Skeletal muscle satellite cell (primary cell): ENCODE data around the gene RNF141.

Source experiments
- H3K27me3 ChIP-seq: 2 replicates; pipeline ENCODE4 v1.7.0; 2013; ENCODE audit warnings: low read length; ENCODE audit not compliant: control insufficient read depth, insufficient read depth
- H3K36me3 ChIP-seq: 2 replicates; pipeline ENCODE4 v1.7.0; 2013; ENCODE audit warnings: mild to moderate bottlenecking, control low read depth, low read length; ENCODE audit not compliant: insufficient read depth
- H3K4me1 ChIP-seq: 2 replicates; pipeline ENCODE4 v1.7.0; 2013; ENCODE audit warnings: low read length; ENCODE audit not compliant: control insufficient read depth, insufficient read depth
- H3K4me2 ChIP-seq: 2 replicates; pipeline ENCODE4 v1.7.0; 2013; ENCODE audit warnings: mild to moderate bottlenecking, low read length
- H3K4me3 ChIP-seq: 2 replicates; pipeline ENCODE4 v1.7.0; 2013; ENCODE audit warnings: low read length
- H3K9ac ChIP-seq: 2 replicates; pipeline ENCODE4 v1.7.0; 2013; ENCODE audit warnings: mild to moderate bottlenecking, low read depth, low read length, moderate library complexity
- H3K9me3 ChIP-seq: replicated peaks from 2 replicates; pipeline ENCODE4 v1.7.0; 2013; ENCODE audit warnings: mild to moderate bottlenecking, control low read depth, low read length

RNF141 gene

GRCh38 chr11:10538924-10539323, 2.1 kb downstream of the RNF141 start:
- Histone ChIP-seq H3K9ac (peak overlapping the region; percentile 31), H3K36me3 (no peaks in the 10 kb centered on the region), H3K4me3 (peak overlapping the region; percentile 35), H3K4me1 (peaks cover 21% of the 10 kb centered on the region), H3K27me3 (no peaks in the 10 kb centered on the region), H3K4me2 (peak overlapping the region; percentile 95), H3K9me3 (no peaks in the 10 kb centered on the region)

DNA sequence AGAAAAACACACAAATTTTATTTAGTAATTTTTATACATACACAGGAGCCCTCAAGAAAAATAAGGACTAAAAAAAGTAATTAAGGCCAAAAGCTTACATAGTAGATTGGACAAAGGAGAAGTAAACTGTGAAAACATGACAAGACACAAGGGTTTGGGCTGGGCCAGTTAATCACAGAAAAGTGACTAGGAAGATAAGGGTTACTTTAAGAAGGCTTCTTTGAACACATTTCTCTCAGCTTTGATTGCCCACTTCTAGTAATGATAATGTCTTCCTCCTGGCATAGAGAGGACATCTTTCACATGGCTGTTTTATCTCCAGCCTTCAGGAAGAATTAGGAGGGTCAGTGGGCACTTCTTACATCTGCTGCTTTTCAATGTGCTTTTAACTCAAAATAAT, 3.4 kb downstream of the RNF141 start:
- H3K9ac ChIP-seq = no peak overlapping the region
- no peaks in the 10 kb centered on the region for H3K27me3 ChIP-seq
- peaks cover 21% of the 10 kb centered on the region for H3K4me1 ChIP-seq
- H3K36me3 ChIP-seq = peaks cover 6% of the 10 kb centered on the region
- H3K4me2 ChIP-seq = no peak overlapping the region
- H3K4me3 ChIP-seq = no peak overlapping the region
- no peaks in the 10 kb centered on the region for H3K9me3 ChIP-seq

GRCh38 chr11:10534316-10534715, 6.7 kb downstream of the RNF141 start:
- H3K36me3 ChIP-seq = peaks cover 11% of the 10 kb centered on the region
- H3K27me3 ChIP-seq = no peaks in the 10 kb centered on the region
- H3K4me1 ChIP-seq = peaks cover 22% of the 10 kb centered on the region
- H3K4me2 ChIP-seq = no peak overlapping the region
- no peak overlapping the region for H3K9ac ChIP-seq
- H3K4me3 ChIP-seq = no peak overlapping the region
- no peaks in the 10 kb centered on the region for H3K9me3 ChIP-seq

DNA sequence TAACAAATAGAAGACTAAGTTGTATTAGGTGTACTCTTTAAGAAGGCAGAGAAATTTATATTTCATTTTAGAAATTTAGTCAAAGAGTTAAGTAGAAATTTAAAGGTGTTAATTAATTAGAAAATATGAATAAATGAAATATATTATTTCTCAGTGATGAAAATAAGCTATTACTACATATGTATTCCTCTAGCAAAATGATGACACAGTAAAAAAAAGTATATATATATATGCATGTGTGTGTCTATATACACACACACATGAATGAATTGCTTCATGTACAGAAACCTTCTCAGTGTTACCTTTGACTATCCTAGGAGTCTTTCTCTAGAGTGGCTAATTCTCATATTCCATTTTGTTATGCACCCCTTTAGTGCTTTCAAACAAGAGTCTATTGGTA, 7.7 kb downstream of the RNF141 start:
- Histone ChIP-seq H3K4me1 (peaks cover 23% of the 10 kb centered on the region), H3K4me3 (no peak overlapping the region), H3K4me2 (no peak overlapping the region), H3K36me3 (peaks cover 20% of the 10 kb centered on the region), H3K27me3 (no peaks in the 10 kb centered on the region), H3K9me3 (no peaks in the 10 kb centered on the region), H3K9ac (no peak overlapping the region)

DNA sequence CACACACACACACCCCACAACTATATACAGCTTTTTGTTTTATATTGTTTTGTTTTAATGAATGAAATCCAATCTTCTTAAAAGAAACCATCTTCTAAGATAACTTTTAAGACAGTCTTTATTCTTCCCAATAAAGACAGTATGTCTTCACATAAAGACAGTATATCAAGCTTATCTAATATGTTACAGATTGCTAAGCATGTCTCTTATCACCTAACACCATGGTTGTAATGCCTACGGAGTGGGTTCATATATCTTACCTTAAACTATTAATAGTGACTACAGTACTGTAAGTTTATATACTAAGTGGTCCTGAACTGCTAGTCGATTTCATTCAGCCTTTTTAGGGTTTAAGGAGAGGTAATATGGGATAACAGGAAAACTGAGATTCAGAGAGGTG, 8.5 kb downstream of the RNF141 start:
- Histone ChIP-seq H3K27me3 (no peaks in the 10 kb centered on the region), H3K4me3 (no peak overlapping the region), H3K36me3 (peaks cover 21% of the 10 kb centered on the region), H3K9me3 (no peaks in the 10 kb centered on the region), H3K4me2 (no peak overlapping the region), H3K9ac (no peak overlapping the region), H3K4me1 (peaks cover 21% of the 10 kb centered on the region)

- Histone ChIP-seq H3K4me3 (no peak overlapping the region), H3K9ac (no peak overlapping the region), H3K4me2 (no peak overlapping the region), H3K36me3 (peaks cover 41% of the 10 kb centered on the region), H3K9me3 (no peaks in the 10 kb centered on the region), H3K27me3 (no peaks in the 10 kb centered on the region), H3K4me1 (peaks cover 25% of the 10 kb centered on the region)
These were observed 11.7 kb downstream of the RNF141 start for GRCh38 chr11:10529279-10529678.

GRCh38 chr11:10528121-10528520, 12.9 kb downstream of the RNF141 start:
- Histone ChIP-seq H3K36me3 (peaks cover 44% of the 10 kb centered on the region), H3K4me1 (peaks cover 25% of the 10 kb centered on the region), H3K9me3 (no peaks in the 10 kb centered on the region), H3K4me3 (no peak overlapping the region), H3K4me2 (peak overlapping the region; percentile 30), H3K27me3 (no peaks in the 10 kb centered on the region), H3K9ac (no peak overlapping the region)

DNA sequence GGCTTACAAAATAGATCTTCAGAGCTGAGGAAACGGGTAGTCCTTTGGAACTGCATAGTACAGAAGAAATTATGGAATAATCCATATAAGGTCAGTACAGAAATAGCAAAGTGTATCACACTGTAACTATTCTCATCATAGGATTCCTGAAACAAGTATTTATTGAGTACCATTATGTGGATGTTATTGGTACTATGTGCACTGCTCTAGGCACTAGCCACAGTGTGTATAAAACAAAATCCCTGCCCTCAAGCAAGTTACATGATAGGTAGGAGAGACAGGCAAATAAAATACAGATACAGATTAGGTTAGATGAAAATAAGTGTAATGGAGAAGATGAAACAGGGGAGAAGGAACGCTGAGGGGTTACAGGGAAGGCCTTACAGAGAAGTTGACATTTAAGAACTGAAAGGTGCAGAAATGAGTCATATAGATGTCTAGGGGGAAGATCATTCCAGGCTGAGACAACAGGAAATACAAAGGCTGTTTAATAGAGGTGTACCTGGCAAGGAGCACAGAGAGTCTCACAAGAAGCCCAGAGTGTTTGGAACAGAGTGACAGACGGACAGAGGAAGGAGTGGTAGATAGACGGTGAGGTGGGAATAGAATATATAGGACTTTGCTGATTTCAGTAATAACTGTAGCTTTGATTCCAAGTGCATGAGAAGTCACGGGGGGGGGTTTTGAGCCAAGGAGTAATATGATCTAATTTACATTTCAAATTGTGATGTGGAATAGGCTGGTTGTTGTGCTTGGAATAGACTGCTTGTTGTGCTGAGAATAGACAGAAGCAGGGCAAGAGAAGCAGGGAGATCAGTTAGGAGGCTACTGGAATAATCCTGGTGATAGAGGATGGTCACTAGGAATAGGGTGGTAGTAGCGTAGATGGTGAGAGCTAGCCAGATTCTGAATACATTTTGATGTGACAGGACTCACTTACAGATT, 13.7 kb downstream of the RNF141 start:
- Histone ChIP-seq H3K9me3 (no peaks in the 10 kb centered on the region), H3K36me3 (peaks cover 51% of the 10 kb centered on the region), H3K27me3 (no peaks in the 10 kb centered on the region), H3K9ac (no peak overlapping the region), H3K4me3 (no peak overlapping the region), H3K4me1 (peaks cover 25% of the 10 kb centered on the region), H3K4me2 (peak overlapping the region; percentile 11)

DNA sequence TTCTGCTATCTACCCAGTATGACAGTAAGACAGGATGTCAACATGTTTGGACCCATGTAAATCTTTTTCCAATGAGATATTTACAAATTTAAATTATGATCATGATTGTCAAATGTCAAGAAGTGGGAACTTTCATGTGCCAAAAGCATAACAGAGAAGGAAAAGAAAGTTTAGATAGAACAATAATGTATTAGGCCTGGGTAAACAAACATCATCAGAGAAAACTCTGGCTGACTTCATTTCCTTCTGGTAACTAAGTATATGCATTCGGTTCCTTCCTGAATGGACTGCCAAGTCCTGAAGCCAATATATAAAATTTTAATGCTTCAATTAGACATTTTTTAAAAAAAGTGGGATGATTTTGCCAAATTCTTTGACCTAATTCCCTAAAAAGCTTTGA, 16.5 kb downstream of the RNF141 start:
- Histone ChIP-seq H3K36me3 (peaks cover 70% of the 10 kb centered on the region), H3K9ac (no peak overlapping the region), H3K9me3 (no peaks in the 10 kb centered on the region)

GRCh38 chr11:10522921-10523320, 18.1 kb downstream of the RNF141 start:
- Histone ChIP-seq H3K4me3 (no peak overlapping the region), H3K36me3 (peaks cover 64% of the 10 kb centered on the region), H3K9ac (no peak overlapping the region)

More for the DNA sequence above, 16.5 kb downstream of the RNF141 start:
- peaks cover 25% of the 10 kb centered on the region for H3K4me1 ChIP-seq
- H3K4me2 ChIP-seq = no peak overlapping the region
- no peak overlapping the region for H3K4me3 ChIP-seq
- H3K27me3 ChIP-seq = no peaks in the 10 kb centered on the region

DNA sequence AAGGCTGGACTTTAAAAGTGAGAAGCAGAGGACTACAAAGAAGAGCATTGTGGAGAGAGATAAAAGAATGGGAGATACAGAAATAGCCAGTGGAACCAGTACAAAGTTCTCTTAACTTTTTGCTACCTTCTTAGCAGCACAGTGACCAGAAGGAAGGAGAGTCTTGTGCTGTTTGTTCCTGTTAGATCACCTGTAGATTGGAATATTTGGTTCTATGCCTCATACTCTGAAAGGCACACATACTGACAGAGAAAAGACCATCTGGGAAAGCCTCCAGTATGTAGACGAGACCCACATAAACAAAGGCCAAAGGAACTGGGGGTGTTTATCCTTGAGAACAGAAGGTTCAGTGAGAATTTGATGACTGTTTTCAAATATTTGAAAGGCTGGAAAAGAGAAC, 18.7 kb downstream of the RNF141 start:
- no peak overlapping the region for H3K4me2 ChIP-seq
- H3K4me1 ChIP-seq = peaks cover 5% of the 10 kb centered on the region
- H3K36me3 ChIP-seq = peaks cover 60% of the 10 kb centered on the region
- H3K9ac ChIP-seq = no peak overlapping the region
- H3K9me3 ChIP-seq = no peaks in the 10 kb centered on the region
- no peak overlapping the region for H3K4me3 ChIP-seq
- no peaks in the 10 kb centered on the region for H3K27me3 ChIP-seq

More at GRCh38 chr11:10522921-10523320, 18.1 kb downstream of the RNF141 start:
- Histone ChIP-seq H3K27me3 (no peaks in the 10 kb centered on the region), H3K4me1 (peaks cover 11% of the 10 kb centered on the region), H3K4me2 (no peak overlapping the region), H3K9me3 (no peaks in the 10 kb centered on the region)

DNA sequence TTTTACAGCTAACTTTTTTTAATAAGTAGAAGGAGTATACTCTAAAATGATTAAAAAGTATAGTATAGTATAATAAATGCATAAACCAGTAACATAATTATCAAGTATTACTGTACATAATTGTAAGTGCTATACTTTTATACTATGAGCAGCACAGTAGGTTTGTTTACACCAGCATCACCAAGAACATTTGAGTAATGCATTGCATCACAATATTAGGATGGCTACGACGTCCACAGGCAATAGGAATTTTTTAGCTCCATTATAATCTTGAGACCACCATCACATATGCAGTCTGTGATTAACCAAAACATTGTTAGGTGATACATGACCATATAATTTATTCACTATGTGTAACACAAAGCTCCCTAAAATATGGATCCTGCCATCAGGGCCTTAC, 20.4 kb downstream of the RNF141 start:
- H3K27me3 ChIP-seq = no peaks in the 10 kb centered on the region
- peaks cover 58% of the 10 kb centered on the region for H3K36me3 ChIP-seq
- H3K9me3 ChIP-seq = no peaks in the 10 kb centered on the region
- no peak overlapping the region for H3K4me3 ChIP-seq
- H3K4me1 ChIP-seq = no peaks in the 10 kb centered on the region
- H3K9ac ChIP-seq = no peak overlapping the region
- no peak overlapping the region for H3K4me2 ChIP-seq
